Measurements from ENCODE around the gene FNDC3B.

FNDC3B gene

DNA sequence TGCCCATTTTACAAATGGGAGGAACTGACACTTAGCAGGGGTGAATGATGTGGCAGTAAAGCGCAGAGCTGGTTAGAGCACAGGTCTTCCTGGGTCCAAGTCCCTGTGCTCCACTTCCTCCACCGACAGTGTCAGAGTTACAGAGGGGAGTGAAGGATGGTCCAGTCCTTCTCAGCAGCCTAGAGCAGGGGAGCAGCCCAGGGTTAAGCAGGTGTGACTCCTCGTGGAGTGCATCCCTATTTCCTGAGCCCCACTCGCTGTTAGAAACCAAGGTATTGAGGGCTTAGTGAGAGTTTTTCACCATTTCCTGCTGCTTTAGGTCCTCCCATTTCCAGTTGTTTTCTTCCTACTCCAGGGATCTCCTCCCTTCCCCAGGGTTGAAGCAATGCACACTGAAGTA lies 333.5 kb downstream of the FNDC3B start:
- no peak overlapping the region for H3K27ac ChIP-seq (ENCODE audit: low read depth, low read length)
- H3K27me3 ChIP-seq (ENCODE audit: low read length) = no peaks in the 10 kb centered on the region
- no peaks in the 10 kb centered on the region for H4K20me1 ChIP-seq (ENCODE audit: low read depth, low read length)
- no peak for TF ChIP-seq EZH2phosphoT487 (conservative IDR thresholded peaks at IDR 0.05; ENCODE audit: low read length)
- TF ChIP-seq, protein P1, sequence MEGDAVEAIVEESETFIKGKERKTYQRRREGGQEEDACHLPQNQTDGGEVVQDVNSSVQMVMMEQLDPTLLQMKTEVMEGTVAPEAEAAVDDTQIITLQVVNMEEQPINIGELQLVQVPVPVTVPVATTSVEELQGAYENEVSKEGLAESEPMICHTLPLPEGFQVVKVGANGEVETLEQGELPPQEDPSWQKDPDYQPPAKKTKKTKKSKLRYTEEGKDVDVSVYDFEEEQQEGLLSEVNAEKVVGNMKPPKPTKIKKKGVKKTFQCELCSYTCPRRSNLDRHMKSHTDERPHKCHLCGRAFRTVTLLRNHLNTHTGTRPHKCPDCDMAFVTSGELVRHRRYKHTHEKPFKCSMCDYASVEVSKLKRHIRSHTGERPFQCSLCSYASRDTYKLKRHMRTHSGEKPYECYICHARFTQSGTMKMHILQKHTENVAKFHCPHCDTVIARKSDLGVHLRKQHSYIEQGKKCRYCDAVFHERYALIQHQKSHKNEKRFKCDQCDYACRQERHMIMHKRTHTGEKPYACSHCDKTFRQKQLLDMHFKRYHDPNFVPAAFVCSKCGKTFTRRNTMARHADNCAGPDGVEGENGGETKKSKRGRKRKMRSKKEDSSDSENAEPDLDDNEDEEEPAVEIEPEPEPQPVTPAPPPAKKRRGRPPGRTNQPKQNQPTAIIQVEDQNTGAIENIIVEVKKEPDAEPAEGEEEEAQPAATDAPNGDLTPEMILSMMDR (IDR thresholded peaks at IDR 0.05; ENCODE audit: insufficient read depth, low read length, poor library complexity, severe bottlenecking) = no peak
- no peaks in the 10 kb centered on the region for H3K9me3 ChIP-seq (ENCODE audit: insufficient read depth, low read length)
- no peaks in the 10 kb centered on the region for H3K9me2 ChIP-seq (replicated peaks; ENCODE audit: insufficient read depth, low read length)
- H3K36me3 ChIP-seq (ENCODE audit: low read length) = no peaks in the 10 kb centered on the region
- H3K9ac ChIP-seq (ENCODE audit: low read length) = no peak overlapping the region
- H3K79me2 ChIP-seq (ENCODE audit: insufficient read depth, low read length) = no peaks in the 10 kb centered on the region
- no peak overlapping the region for H2AFZ ChIP-seq (ENCODE audit: low read depth, low read length, severe bottlenecking)
- no peak overlapping the region for H3K4me3 ChIP-seq (ENCODE audit: insufficient read depth, low read length, poor library complexity, severe bottlenecking)
- H3F3A ChIP-seq (ENCODE audit: insufficient read depth) = no peaks in the 10 kb centered on the region
- H3K4me2 ChIP-seq (ENCODE audit: low read depth, low read length, poor library complexity, severe bottlenecking) = no peak overlapping the region

DNA sequence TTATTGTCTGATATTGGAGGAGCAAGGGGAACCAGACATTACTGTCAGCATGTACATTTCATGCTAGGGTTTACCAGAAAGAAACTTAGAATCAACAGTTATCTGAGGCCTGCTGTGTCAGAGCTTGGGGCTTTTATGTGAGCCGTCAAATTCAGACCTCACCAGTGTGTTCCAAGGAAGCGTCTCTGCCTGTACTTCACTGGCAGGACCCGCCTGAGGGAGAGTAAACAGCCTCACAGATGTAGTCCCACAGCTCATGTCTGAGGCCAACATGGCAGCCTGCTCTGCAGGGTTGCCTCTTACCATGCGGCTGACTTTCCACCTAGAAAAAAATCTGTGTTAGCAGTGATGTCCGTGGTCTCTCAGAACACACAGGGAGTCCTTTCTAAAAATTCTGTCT lies 334.5 kb downstream of the FNDC3B start:
- H2AFZ ChIP-seq (ENCODE audit: low read depth, low read length, severe bottlenecking) = no peak overlapping the region
- H3K36me3 ChIP-seq (ENCODE audit: low read length) = no peaks in the 10 kb centered on the region
- no peak overlapping the region for H3K27ac ChIP-seq (ENCODE audit: low read depth, low read length)
- H3K4me2 ChIP-seq (ENCODE audit: low read depth, low read length, poor library complexity, severe bottlenecking) = no peak overlapping the region
- H3K9me2 ChIP-seq (replicated peaks; ENCODE audit: insufficient read depth, low read length) = no peaks in the 10 kb centered on the region
- no peak overlapping the region for H3K4me3 ChIP-seq (ENCODE audit: insufficient read depth, low read length, poor library complexity, severe bottlenecking)
- H3K9me3 ChIP-seq (ENCODE audit: insufficient read depth, low read length) = no peaks in the 10 kb centered on the region
- H3K27me3 ChIP-seq (ENCODE audit: low read length) = no peaks in the 10 kb centered on the region
- no peaks in the 10 kb centered on the region for H4K20me1 ChIP-seq (ENCODE audit: low read depth, low read length)
- TF ChIP-seq, protein P1 (IDR thresholded peaks at IDR 0.05; ENCODE audit: insufficient read depth, low read length, poor library complexity, severe bottlenecking) = no peak
- TF ChIP-seq EZH2phosphoT487 (conservative IDR thresholded peaks at IDR 0.05; ENCODE audit: low read length) = no peak
- no peaks in the 10 kb centered on the region for H3K79me2 ChIP-seq (ENCODE audit: insufficient read depth, low read length)
- H3F3A ChIP-seq (ENCODE audit: insufficient read depth) = no peaks in the 10 kb centered on the region
- no peak overlapping the region for H3K9ac ChIP-seq (ENCODE audit: low read length)

DNA sequence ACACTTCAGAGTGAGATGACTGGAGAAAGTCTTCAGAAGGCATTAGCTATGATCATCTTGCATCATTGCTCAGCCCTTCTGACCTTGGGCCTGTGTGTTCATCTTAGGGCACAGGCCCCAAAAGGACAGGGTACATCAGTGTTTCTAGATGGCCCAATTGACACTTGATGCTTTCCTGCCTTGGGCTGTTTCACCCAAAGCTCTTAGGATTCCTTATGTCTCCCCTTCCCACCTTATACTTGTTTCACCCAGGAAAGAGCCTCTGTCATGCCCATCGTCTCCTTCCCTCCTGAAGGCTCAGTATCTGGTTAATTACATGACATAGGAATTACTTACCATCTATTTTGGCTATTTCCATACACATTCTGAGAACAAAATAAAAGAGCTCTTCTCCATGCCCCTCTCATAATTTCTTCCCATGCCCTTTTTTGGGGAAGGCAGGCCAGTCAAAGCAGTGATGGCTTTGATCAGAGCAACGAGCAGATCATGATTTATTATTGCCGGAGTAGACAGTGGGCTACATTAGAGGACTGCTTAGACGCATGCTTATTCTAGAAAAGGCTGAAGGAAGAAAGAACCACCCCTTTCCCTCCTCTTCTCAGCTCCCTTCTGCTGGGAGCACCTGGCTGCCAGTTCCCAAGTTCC lies 335.9 kb downstream of the FNDC3B start:
- Histone ChIP-seq H3K4me2 (ENCODE audit: low read depth, low read length, poor library complexity, severe bottlenecking) (no peak overlapping the region), H3K4me3 (ENCODE audit: insufficient read depth, low read length, poor library complexity, severe bottlenecking) (no peak overlapping the region), H4K20me1 (ENCODE audit: low read depth, low read length) (no peaks in the 10 kb centered on the region), H3K9me2 (replicated peaks; ENCODE audit: insufficient read depth, low read length) (no peaks in the 10 kb centered on the region), H3K36me3 (ENCODE audit: low read length) (no peaks in the 10 kb centered on the region), H3K9ac (ENCODE audit: low read length) (no peak overlapping the region), H3K9me3 (ENCODE audit: insufficient read depth, low read length) (no peaks in the 10 kb centered on the region), H3K27me3 (ENCODE audit: low read length) (no peaks in the 10 kb centered on the region), H3F3A (ENCODE audit: insufficient read depth) (no peaks in the 10 kb centered on the region), H2AFZ (ENCODE audit: low read depth, low read length, severe bottlenecking) (no peak overlapping the region), H3K27ac (ENCODE audit: low read depth, low read length) (no peak overlapping the region), H3K79me2 (ENCODE audit: insufficient read depth, low read length) (no peaks in the 10 kb centered on the region)
- TF ChIP-seq, protein P1 (IDR thresholded peaks at IDR 0.05; ENCODE audit: insufficient read depth, low read length, poor library complexity, severe bottlenecking) = no peak
- no peak for TF ChIP-seq EZH2phosphoT487 (conservative IDR thresholded peaks at IDR 0.05; ENCODE audit: low read length)

All from SU-DHL-6 (cell line).